Erythroblast (primary cell): ENCODE results near the gene RYR1.

ENCODE experiments used
- GATA1 ChIP-seq: IDR thresholded peaks from 2 replicates; pipeline ENCODE4 v1.6.1; 2011; ENCODE audit warnings: low read depth, mild to moderate bottlenecking, control low read depth, low read length, moderate library complexity
- POLR2A ChIP-seq: IDR thresholded peaks from 2 replicates; pipeline ENCODE4 v1.6.1; 2011; ENCODE audit warnings: mild to moderate bottlenecking, low read length

DNA sequence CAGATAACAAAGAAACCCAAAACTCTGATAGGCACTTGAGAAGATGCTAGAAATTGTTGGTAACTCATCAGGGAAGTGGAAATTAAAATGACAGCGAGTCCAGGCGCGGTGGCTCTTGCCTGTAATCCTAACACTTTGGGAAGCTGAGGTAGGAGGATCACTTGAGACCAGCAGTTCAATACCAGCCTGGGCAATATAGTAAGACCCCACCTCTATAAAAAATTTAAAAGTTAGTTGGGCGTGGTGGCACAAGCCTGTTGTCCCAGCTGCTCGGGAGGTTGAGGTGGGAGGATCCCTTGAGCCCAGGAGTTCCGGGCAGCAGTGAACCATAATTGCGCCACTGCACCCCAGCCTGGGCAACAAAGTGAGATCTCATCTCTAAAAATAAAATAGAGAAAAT is 2.6 kb upstream of the RYR1 start:
- TF ChIP-seq POLR2A (no peak), GATA1 (no peak)
